Measurements from ENCODE around the gene KBTBD4.

GRCh38 chr11:47538741-47539565, 39.8 kb downstream of the KBTBD4 start:
- TF ChIP-seq POLR2AphosphoS5 (IDR thresholded peaks at IDR 0.05) (no peak), POLR2A (IDR thresholded peaks at IDR 0.05) (no peak)
- TF ChIP-seq, protein P1, sequence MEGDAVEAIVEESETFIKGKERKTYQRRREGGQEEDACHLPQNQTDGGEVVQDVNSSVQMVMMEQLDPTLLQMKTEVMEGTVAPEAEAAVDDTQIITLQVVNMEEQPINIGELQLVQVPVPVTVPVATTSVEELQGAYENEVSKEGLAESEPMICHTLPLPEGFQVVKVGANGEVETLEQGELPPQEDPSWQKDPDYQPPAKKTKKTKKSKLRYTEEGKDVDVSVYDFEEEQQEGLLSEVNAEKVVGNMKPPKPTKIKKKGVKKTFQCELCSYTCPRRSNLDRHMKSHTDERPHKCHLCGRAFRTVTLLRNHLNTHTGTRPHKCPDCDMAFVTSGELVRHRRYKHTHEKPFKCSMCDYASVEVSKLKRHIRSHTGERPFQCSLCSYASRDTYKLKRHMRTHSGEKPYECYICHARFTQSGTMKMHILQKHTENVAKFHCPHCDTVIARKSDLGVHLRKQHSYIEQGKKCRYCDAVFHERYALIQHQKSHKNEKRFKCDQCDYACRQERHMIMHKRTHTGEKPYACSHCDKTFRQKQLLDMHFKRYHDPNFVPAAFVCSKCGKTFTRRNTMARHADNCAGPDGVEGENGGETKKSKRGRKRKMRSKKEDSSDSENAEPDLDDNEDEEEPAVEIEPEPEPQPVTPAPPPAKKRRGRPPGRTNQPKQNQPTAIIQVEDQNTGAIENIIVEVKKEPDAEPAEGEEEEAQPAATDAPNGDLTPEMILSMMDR (IDR thresholded peaks at IDR 0.05) = no peak

All from sigmoid colon (tissue), 4 donors.